Endothelial cell of umbilical vein (primary cell): ENCODE measurements around the gene RHOBTB1. TPM values are rescaled to one million over a fixed set of nuclear protein-coding genes. Genes with fewer than 3 reads are reported as not detected.

Experiments
- BruUV-seq: library from RNA; stranded (reverse); fragments of 400-500 nt; replicated peaks from 2 replicates; lab custom pipeline; 2021; lab: Mats Ljungman, UMichigan
- CTCF ChIA-PET: fragments of 300-600, 350-600 bp; sonication (Branson Sonifier 250); formaldehyde crosslinking; loops from one replicate; lab custom pipeline; 2021; ENCODE audit warnings: antibody characterized with exemption, inconsistent platforms; lab: Charles Lee
- POLR2A ChIA-PET: fragments of 300-600, 350-600 bp; sonication (Branson Sonifier 250); formaldehyde crosslinking; loops from one replicate; lab custom pipeline; 2021; ENCODE audit warnings: antibody characterized with exemption, inconsistent platforms; lab: Charles Lee
- DNase-seq: peaks from one replicate; pipeline ENCODE4 v3.0.0-alpha.2; 2011; ENCODE audit warnings: low read depth, low spot score
- FAIRE-seq: peaks from 2 replicates; lab custom pipeline; 2011; peaks lifted over from hg19 to GRCh38; lab: Jason Lieb, UNC
- H2AFZ ChIP-seq: 2 replicates; pipeline ENCODE4 v1.6.0; 2012; ENCODE audit warnings: low read depth, low read length, control low read depth, inconsistent platforms
- H3K27ac ChIP-seq: 2 replicates; pipeline ENCODE4 v1.5.1; 2011; ENCODE audit warnings: low read depth, mild to moderate bottlenecking, control low read depth, low read length, moderate library complexity; ENCODE audit not compliant: insufficient read depth
- H3K27me3 ChIP-seq, 2 experiments: 2 replicates each; pipeline versions ENCODE4 v1.6.0 to v1.6.1; 2011; ENCODE audit warnings: low read length in 2 of 2, mixed read lengths in 1 of 2; ENCODE audit not compliant: control insufficient read depth in 2 of 2, insufficient read depth in 2 of 2
- H3K36me3 ChIP-seq, 2 experiments: 2 replicates in 1 of 2; 3 replicates in 1 of 2; pipeline ENCODE4 v1.5.1; 2011; ENCODE audit warnings: low read length in 2 of 2, mild to moderate bottlenecking in 1 of 2, moderate library complexity in 1 of 2; ENCODE audit not compliant: control insufficient read depth in 2 of 2, insufficient read depth in 2 of 2; ENCODE audit errors: extremely low read depth in 1 of 2
- H3K4me1 ChIP-seq: 3 replicates; pipeline ENCODE4 v1.5.1; 2011; ENCODE audit warnings: mild to moderate bottlenecking, low read length; ENCODE audit not compliant: control insufficient read depth, insufficient read depth; ENCODE audit errors: extremely low read depth
- H3K4me2 ChIP-seq: 2 replicates; pipeline ENCODE4 v1.6.1; 2011; ENCODE audit warnings: low read length, control low read depth, mixed read lengths; ENCODE audit not compliant: insufficient read depth
- H3K4me3 ChIP-seq, 3 experiments: fragments of 200-600 bp in 1 of 3; sonication (generic), shearing (Covaris generic) in 1 of 3; replicated peaks in 1 of 3; 2 replicates each; pipeline ENCODE4 v1.5.1; 2011 to 2016; ENCODE audit warnings: control low read depth in 3 of 3, low read length in 3 of 3, mild to moderate bottlenecking in 2 of 3, inconsistent platforms in 1 of 3, low read depth in 1 of 3, moderate library complexity in 1 of 3; ENCODE audit not compliant: insufficient read depth in 1 of 3
- H3K79me2 ChIP-seq: 2 replicates; pipeline ENCODE4 v1.6.0; 2012; ENCODE audit warnings: low read length, inconsistent platforms; ENCODE audit not compliant: control insufficient read depth, insufficient read depth
- H3K9ac ChIP-seq: replicated peaks from 2 replicates; pipeline ENCODE3; 2011; ENCODE audit warnings: low read length, control low read depth; ENCODE audit not compliant: insufficient read depth; ENCODE audit errors: extremely low read depth
- H3K9me1 ChIP-seq: replicated peaks from 3 replicates; pipeline ENCODE4 v1.6.0; 2011; ENCODE audit warnings: mild to moderate bottlenecking, low read length; ENCODE audit not compliant: control insufficient read depth, insufficient read depth; ENCODE audit errors: extremely low read depth
- H3K9me3 ChIP-seq: replicated peaks from 2 replicates; pipeline ENCODE4 v1.5.1; 2012; ENCODE audit warnings: low read length, inconsistent platforms; ENCODE audit not compliant: control insufficient read depth, insufficient read depth
- H4K20me1 ChIP-seq: replicated peaks from 2 replicates; pipeline ENCODE3; 2011; ENCODE audit warnings: mild to moderate bottlenecking, low read length; ENCODE audit not compliant: control insufficient read depth, insufficient read depth; ENCODE audit errors: extremely low read depth
- EZH2 ChIP-seq: IDR thresholded peaks from 2 replicates; pipeline ENCODE4 v1.6.1; 2012; ENCODE audit warnings: borderline replicate concordance, low read depth, mild to moderate bottlenecking, moderate library complexity, low read length, inconsistent platforms; ENCODE audit not compliant: severe bottlenecking
- FOS ChIP-seq: IDR thresholded peaks from 2 replicates; pipeline ENCODE4 v1.6.1; 2011; ENCODE audit warnings: mild to moderate bottlenecking, low read length, moderate library complexity, borderline replicate concordance; ENCODE audit not compliant: insufficient read depth
- GATA2 ChIP-seq: IDR thresholded peaks from 2 replicates; pipeline ENCODE4 v1.7.0; 2011; ENCODE audit warnings: low read depth, mild to moderate bottlenecking, moderate library complexity, mixed read lengths, low read length; ENCODE audit not compliant: insufficient read length, insufficient read depth
- JUN ChIP-seq: IDR thresholded peaks from 2 replicates; pipeline ENCODE4 v1.6.1; 2011; ENCODE audit warnings: borderline replicate concordance, low read depth; ENCODE audit not compliant: insufficient read length, insufficient read depth
- MYC ChIP-seq: IDR thresholded peaks from one replicate; pipeline ENCODE4 v1.6.1; 2011; ENCODE audit warnings: mild to moderate bottlenecking, low read depth, low read length
- POLR2A ChIP-seq: IDR thresholded peaks from 2 replicates; pipeline ENCODE4 v1.6.1; 2012; ENCODE audit warnings: low read depth, mild to moderate bottlenecking, control low read depth, low read length
- POLR2AphosphoS5 ChIP-seq: IDR thresholded peaks from 2 replicates; pipeline ENCODE4 v1.6.1; 2012; ENCODE audit warnings: low read depth, mild to moderate bottlenecking, control low read depth, low read length, moderate library complexity; ENCODE audit not compliant: insufficient read depth
- dilution Hi-C: fragments of 300-500 bp; cut with MboI; formaldehyde crosslinking; loops from one replicate; pipeline ENCODE4 v1.15.0; 2019; ENCODE audit warnings: low sequenced_read_pairs; ENCODE audit not compliant: extremely low pct_ligation_motif_present
- intact Hi-C: fragments of 100-400 bp; cut with micrococcal nuclease; formaldehyde crosslinking; loops from one replicate; pipeline ENCODE4 v1.10.0; 2022
- polyA plus RNA-seq, 4 experiments: library from polyadenylated mRNA; depleted of rRNA in 3 of 4; stranded (reverse) in 3 of 4; unstranded in 1 of 4; fragments of >200 nt; gene quantifications; 2 replicates each; pipeline versions ENCODE4 v1.2.1 to v1.2.3, GENCODE V29; 2011 to 2012; ENCODE audit warnings: missing spikeins in 1 of 4
- total RNA-seq: library from RNA; stranded (reverse); gene quantifications from 2 replicates; pipeline ENCODE4 v1.2.3, GENCODE V29; 2021
- TF ChIP-seq, protein P1 (sequence below): IDR thresholded peaks from 2 replicates; pipeline ENCODE4 v1.6.1; 2011; ENCODE audit not compliant: insufficient read depth, insufficient read length
- TF ChIP-seq, protein P2 (sequence below), 2 donors: IDR thresholded peaks; 1 replicate in 1 of 2; 2 replicates in 1 of 2; pipeline ENCODE4 v1.5.1; 2011; ENCODE audit warnings: low read length in 2 of 2, mild to moderate bottlenecking in 2 of 2, moderate library complexity in 2 of 2, control low read depth in 1 of 2, inconsistent platforms in 1 of 2, low read depth in 1 of 2; ENCODE audit not compliant: insufficient read depth in 1 of 2; ENCODE audit errors: extremely low read depth in 1 of 2

The RHOBTB1 gene
- total and polyA plus RNA-seq, 2 donors (not counting 3 experiments of a cell fraction or from before 2014, with no cell fraction given), result 21.2 to 31.0 TPM

DNA sequence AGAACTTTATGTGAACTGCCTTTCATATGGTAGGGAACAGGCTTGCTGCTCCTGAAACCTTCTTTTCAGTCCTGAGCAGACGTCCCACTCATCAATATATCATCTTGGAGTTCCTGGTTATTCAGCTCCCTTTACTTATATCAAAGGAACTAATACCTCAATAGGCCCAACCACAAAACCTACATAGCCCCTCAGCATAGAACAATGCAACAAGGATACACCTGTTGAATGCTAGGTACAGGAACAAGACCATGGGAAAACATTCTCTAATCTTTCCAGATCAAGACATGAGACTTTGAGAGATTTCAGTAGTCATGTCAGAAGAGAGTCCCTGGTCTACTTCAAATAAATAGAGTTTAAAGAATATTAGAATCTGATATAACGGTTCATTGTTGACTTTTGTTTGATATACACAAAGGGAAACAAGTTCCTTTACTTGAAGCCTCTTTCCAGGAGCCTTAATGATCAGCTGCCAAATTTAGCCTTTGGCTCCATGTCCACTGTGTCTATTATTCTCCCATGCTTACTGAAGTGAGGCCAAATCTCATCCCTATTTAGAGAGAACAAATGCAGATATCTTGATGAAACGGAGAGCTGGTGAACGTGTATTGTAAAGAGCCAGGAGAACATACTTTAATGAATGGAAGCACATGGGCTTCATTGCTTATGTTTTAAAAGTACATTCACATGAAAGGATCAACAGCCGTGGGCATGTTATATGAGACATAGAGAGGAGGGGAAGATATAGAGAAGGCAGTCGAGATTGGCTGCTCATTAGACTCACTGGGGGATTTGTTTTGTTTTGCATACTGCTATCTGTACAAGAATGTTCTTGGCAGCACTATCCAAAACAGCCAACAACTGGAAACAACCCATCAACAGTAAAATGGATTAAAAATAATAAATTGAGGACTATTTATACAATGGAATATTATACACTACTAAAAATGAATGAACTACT lies 9.5 kb downstream of the RHOBTB1 start:
- TF ChIP-seq POLR2AphosphoS5 (no peak), GATA2 (no peak), JUN (no peak), POLR2A (no peak), EZH2 (no peak), FOS (no peak), MYC (no peak)
- TF ChIP-seq, protein P1, sequence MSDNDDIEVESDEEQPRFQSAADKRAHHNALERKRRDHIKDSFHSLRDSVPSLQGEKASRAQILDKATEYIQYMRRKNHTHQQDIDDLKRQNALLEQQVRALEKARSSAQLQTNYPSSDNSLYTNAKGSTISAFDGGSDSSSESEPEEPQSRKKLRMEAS, result no peak
- TF ChIP-seq, protein P2, sequence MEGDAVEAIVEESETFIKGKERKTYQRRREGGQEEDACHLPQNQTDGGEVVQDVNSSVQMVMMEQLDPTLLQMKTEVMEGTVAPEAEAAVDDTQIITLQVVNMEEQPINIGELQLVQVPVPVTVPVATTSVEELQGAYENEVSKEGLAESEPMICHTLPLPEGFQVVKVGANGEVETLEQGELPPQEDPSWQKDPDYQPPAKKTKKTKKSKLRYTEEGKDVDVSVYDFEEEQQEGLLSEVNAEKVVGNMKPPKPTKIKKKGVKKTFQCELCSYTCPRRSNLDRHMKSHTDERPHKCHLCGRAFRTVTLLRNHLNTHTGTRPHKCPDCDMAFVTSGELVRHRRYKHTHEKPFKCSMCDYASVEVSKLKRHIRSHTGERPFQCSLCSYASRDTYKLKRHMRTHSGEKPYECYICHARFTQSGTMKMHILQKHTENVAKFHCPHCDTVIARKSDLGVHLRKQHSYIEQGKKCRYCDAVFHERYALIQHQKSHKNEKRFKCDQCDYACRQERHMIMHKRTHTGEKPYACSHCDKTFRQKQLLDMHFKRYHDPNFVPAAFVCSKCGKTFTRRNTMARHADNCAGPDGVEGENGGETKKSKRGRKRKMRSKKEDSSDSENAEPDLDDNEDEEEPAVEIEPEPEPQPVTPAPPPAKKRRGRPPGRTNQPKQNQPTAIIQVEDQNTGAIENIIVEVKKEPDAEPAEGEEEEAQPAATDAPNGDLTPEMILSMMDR (IDR thresholded peaks at IDR 0.05; ENCODE audit: extremely low read depth in 1 of 2, insufficient read depth in 1 of 2, low read depth in 1 of 2, low read length in 2 of 2), result no peak
- H3K4me3 ChIP-seq, result no peak overlapping the region
- no peak overlapping the region for H3K27ac ChIP-seq
- no peak overlapping the region for H2AFZ ChIP-seq
- no peak for FAIRE-seq
- no peak overlapping the region for H3K4me2 ChIP-seq
- H3K9me1 ChIP-seq, result no peaks in the 10 kb centered on the region
- intact Hi-C loops (no loop called here), dilution Hi-C loops (no loop called here)
- H4K20me1 ChIP-seq, result no peaks in the 10 kb centered on the region
- no peak for DNase-seq
- ChIA-PET CTCF (no interaction called here), POLR2A (no interaction called here)
- no TSS peak for BruUV-seq
- H3K79me2 ChIP-seq, result no peaks in the 10 kb centered on the region
- no peaks in the 10 kb centered on the region for H3K27me3 ChIP-seq
- peaks cover 3% of the 10 kb centered on the region for H3K4me1 ChIP-seq
- peaks cover 0 to 14% of the 10 kb centered on the region in 2 experiments for H3K36me3 ChIP-seq
- no peak overlapping the region for H3K9ac ChIP-seq
- H3K9me3 ChIP-seq, result no peaks in the 10 kb centered on the region
